NCI-H2171 (cell line): Measurements from ENCODE around the gene SIGLEC6.
"Not testable (repeated sequence)": the region's sequence is repeated elsewhere in the genome, so short reads cannot be mapped to it uniquely, and the experiment has no call there.

Source experiments
- DNase-seq: peaks from one replicate; lab custom pipeline; 2025; lab: John Stamatoyannopoulos, UW

Gene SIGLEC6

DNA sequence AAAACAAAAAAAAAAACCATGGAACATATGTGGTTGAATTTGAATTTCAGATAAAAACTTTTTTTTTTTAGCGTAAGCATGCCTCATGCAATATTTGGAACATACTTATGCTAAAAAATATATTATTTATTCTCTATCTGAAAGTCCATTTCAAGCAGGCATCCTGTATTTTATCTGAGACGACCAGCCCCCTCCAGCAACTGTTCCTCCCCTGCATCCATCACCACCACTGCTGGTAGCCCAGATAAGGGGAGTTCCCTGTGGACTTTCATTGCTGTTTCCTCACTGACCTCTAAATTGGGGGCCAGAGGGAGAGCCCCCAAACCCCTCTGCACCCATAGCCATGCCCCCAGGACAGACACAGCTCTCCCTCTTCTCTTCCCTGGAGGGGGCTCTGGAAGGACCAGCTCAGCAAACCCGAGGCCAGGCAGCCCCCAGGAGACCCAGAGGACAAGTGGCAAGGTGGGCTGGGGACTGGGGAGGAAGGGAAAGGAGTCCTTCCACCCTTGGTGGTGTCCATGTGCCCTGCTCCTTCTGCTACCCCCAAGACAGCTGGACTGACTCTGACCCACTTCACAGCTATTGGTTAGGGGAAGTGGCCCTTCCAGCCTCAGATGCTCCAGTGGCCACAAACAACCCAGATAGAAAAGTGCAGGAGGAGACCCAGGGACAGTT, 23.3 kb downstream of the SIGLEC6 start:
- no peak for DNase-seq

DNA sequence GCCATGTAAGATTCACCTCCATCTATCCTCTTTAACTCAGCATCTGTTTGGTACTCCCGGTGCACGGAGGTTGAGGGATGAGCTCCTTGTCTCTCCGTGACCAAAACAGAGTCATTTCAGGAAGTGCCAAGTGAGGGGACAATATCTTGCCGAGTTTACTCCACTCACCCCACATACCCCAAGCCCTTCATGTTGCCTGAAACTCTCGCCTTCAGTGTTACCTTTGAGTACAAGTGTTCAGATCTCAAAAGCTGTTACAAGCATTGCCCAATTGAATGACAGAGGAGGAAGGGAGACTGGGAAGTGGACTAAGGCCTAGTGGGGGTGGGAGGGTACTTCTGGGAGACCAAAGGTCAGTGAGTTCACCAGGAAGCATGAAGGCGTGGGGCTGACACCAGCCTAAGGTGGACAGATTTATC, 23.8 kb downstream of the SIGLEC6 start:
- no peak for DNase-seq

GRCh38 chr19:51507192-51507591, 24.3 kb downstream of the SIGLEC6 start:
- DNase-seq = no peak

- DNase-seq = no peak
Measured at GRCh38 chr19:51505904-51506303, 25.6 kb downstream of the SIGLEC6 start.

GRCh38 chr19:51503896-51504295, 27.6 kb downstream of the SIGLEC6 start:
- DNase-seq = no peak

- no peak for DNase-seq
Measured at GRCh38 chr19:51503286-51503817, 28.1 kb downstream of the SIGLEC6 start.

DNA sequence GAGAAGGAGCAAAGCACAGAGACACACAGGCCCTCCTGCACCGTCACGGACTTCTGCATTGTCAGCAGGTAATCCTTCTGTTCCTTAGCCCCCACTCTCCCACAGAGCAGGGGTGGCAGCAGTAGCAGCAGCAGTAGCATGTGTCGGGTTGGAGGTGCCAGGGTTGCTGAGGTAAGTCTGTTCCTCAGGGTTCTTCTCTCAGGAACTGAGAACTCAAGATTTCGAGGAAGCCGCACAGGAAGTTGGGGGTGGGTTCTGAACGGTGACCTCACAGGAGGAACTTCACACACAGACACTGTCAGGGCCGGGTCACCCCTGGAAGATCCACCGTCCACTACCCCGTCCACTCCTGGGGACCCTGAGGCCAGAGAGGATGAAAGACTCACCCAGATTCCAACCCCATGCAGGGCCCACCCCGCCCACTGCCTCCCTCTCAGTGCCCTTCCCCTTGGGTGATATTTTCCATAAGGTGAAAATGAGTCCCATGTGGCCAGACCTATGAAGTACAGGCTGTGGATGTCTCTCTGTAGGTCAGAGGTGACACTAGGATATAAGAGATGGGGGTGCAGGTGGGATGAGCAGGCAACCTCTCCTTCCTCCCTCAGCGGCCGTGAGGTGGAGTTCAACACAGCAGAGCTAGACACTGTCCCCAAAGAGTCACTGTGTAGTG, 29.7 kb downstream of the SIGLEC6 start, which contains the start of gene SIGLEC12:
TSS of gene SIGLEC12 (minus strand) at position 207 of the 670 bp plus-strand sequence. CDS start at position 140, 67 bp downstream.
- DNase-seq = no peak

GRCh38 chr19:51500931-51501330, 30.5 kb downstream of the SIGLEC6 start:
- not testable (repeated sequence) for DNase-seq

- DNase-seq = no peak
Measured at GRCh38 chr19:51497666-51498065, 33.8 kb downstream of the SIGLEC6 start.

- DNase-seq = no peak
Measured at GRCh38 chr19:51493776-51494175, 37.7 kb downstream of the SIGLEC6 start.

DNA sequence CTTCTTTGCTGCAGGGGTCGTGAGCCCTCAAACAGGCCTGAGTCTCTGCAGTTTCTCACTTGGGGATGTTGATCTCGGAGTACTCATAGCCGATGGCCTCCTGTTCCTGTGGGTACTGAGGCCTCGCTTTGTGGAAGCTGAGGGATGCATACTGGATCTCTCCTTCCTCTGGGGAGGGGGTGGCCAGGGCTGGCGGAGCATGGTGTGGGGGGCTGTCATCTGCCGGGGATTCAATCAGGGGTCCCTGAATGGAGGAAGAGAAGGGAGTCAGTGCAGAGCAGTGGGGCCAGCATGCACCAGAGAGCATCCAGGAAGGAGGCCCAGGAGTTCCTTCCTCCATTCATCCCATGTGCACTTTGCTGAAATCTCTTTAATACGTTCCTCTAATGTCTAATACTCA, 39.9 kb downstream of the SIGLEC6 start:
- DNase-seq = no peak

DNA sequence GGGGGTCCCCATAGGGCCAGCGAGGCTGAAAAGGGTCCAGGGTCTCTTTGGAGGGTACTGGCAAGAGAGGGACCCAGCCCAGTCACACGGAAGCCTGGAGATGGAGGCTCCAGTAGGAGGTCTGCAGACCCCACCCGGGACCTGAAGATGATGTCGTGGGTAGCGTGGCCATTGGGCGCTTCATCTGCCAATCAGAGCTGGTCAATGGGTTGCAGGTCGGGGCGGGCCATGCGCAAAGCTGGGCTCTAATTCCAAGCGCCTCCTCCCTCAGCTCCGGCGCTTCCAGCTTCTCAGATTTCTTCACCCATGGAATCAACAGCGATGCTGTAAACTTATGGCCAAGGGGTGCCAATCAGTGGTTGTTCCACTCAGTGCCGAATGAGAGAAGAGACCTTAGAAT, 40.8 kb downstream of the SIGLEC6 start:
- no peak for DNase-seq

DNA sequence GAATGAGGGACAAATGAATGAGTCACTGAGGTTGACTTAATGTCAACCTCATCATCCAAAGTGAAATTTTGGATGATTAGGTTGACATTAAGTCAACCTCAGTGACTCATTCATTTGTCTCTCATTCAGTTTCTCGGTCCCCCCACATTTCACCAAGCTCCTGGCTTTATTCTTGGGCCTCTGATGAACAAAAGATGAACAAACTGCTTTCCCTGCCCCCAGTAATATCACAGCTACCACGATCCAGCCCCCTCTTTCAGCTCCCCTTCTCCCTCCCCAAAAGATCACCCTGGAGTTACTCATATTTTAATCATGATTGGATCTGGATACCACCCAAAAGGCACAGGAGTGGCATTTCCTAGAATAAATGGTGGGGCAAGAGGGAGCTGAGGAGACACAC, 42.4 kb downstream of the SIGLEC6 start:
- DNase-seq = no peak

DNA sequence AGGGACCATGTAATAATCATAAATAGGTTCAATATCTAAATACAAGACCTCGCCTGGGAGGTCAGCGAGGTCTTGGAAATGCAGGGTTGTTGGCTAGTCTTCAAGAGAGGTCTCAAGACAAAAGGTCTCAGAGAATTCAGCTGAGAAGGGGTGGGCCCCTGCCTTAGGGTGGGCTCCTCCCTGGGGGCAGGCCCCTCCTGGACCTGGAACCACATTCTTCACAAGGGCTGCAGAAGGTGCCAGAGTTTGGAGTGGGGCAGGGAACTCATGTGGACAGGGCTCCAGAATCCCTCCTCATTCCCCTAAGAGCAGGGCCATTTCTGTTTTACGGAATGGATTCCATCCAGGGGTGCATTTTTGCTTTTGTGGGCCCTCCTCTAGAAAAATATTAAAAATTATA, 43.0 kb downstream of the SIGLEC6 start:
- DNase-seq = no peak

DNA sequence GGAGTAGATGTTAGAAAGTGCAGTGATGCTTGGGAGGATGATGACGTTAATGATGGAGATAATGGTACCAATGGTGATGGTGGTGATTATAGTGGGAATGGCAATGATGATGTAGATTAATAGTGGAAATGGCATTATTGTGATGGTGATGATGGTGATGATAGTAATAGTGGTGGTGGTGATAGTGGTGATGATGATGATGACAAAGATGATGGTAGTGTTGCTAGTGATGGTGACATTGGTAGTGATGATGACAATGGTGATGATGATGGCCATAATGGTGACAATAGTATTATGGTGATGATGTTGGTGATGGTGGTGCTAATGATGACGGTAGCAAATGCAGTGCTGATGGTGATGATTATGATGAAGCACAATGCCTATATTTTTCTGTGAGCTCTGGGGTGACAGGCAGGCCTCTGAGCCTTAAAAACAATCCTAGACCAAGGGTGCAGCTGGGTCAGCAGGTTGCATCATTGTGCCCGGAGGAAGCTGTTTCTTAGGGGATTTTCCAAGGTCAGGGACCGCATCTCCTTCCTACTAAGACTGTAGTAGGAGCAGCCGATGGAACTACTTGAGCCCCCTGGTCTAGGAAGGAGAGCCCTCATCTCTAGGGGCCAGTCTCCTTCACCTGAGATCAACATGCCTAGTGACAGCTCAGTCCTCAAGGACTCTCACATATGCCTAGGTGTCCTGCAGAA, 45.4 kb downstream of the SIGLEC6 start:
- no peak for DNase-seq

DNA sequence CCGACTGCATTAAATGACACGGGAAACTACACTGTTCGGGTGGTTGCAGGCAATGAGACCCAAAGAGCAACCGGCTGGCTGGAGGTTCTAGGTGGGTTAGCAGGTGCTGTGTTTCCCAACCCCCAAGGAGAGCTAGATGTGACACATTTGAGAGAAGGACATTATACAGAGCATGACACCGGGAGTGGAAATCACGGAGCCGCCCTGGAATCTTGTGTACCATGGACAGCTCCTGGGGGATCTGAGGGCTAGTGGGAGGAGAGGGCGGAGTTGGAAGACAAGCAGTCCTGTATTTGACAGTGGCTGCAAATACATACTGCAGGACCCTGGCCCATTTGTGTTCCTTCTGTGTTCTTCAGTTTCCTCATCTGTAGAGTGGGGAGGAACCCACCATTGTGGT, 50.9 kb downstream of the SIGLEC6 start:
- DNase-seq = no peak

GRCh38 chr19:51479531-51480331, 51.7 kb downstream of the SIGLEC6 start:
- DNase-seq = no peak

DNA sequence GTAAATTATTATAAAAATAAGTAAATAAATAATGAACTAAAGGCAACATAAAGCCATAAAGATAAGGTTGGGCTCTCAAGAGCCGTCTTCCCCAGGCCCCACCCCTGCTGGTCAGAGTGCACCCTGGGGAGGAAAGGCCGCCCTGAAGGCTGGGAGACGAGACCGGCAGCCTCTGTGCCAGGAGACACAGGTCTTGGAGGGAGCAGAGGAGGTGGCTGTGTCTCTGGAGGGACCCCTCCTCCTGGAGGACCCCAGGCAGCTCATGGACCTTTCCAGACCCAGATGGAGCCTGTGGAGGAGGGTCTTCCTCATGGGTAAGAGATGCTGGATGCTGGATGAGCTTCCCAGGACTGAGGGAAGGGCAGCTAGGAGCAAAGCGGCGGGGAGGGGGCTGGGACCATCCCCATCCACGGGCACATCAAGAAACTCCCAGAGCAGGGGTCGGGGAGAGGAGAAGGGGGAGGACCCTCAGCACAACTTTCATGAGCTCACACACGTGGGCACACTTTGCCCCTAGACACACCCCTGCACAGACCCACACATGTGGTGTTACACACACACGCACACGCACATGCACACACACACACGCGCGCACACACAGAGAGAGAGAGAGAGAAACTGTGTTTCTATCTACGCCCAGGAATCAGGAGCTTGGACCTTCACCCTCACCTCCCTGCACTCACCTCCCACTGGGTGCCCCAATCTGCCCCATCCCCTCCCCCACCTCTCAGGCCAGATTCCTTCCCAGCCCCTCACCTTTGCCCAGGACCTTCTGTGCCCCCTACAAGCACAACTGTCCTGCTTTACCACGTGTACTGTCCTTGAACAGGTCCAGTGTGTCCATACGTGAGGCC, 52.9 kb downstream of the SIGLEC6 start, which contains the start of gene CEACAM18:
TSS of gene CEACAM18 (plus strand) at position 159 of the 854 bp plus-strand sequence.
- no peak for DNase-seq

DNA sequence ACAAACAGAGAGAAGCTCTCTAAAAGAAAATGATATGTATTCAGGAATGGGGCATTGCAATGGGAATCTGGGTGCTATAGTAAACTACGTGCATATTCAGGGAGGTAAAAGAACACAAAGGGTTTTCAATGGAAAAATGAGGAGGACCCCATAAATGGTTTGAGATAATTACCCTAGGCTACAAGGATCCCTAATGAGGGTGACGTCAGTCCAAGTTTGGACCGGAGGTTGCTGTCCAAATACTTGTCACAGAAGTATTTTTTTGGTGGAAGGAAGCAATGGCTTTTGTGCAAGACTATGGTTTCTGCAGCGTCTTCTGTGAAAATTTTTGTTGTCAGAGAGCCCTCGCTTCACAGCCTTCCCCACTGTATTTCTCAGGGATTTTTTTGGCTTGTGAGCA, 54.1 kb downstream of the SIGLEC6 start:
- DNase-seq = no peak

GRCh38 chr19:51476164-51476563, 55.3 kb downstream of the SIGLEC6 start:
- no peak for DNase-seq
